WTC11 (cell line): ENCODE results near the gene ANKMY1. TPM values are rescaled to one million over a fixed set of nuclear protein-coding genes. Genes with fewer than 3 reads are reported as not detected.

ENCODE experiments used
- ARID4B ChIP-seq: sonication (generic); formaldehyde crosslinking; IDR thresholded peaks from 2 replicates; pipeline ENCODE4 v1.8.0; 2023; ENCODE audit warnings: missing genetic modification reagents, mild to moderate bottlenecking, borderline replicate concordance
- ATF3 ChIP-seq: sonication (generic); formaldehyde crosslinking; conservative IDR thresholded peaks from 2 replicates; pipeline ENCODE4 v1.8.1; 2022; ENCODE audit warnings: mild to moderate bottlenecking, missing genetic modification reagents
- ATF6 ChIP-seq: sonication (generic); formaldehyde crosslinking; IDR thresholded peaks from 2 replicates; pipeline ENCODE4 v1.8.1; 2023; ENCODE audit warnings: mild to moderate bottlenecking, missing genetic modification reagents
- CTCF ChIP-seq: fragments of 200-600 bp; IDR thresholded peaks from 2 replicates; pipeline ENCODE4 v1.8.0; 2022; ENCODE audit warnings: antibody characterized with exemption
- E2F4 ChIP-seq: sonication (generic); formaldehyde crosslinking; IDR thresholded peaks from 2 replicates; pipeline ENCODE4 v1.8.1; 2022; ENCODE audit warnings: low read depth, mild to moderate bottlenecking, moderate library complexity, missing genetic modification reagents, borderline replicate concordance
- FOXP4 ChIP-seq: sonication (generic); formaldehyde crosslinking; IDR thresholded peaks from 2 replicates; pipeline ENCODE4 v1.8.0; 2022; ENCODE audit warnings: mild to moderate bottlenecking, missing genetic modification reagents
- GRHL2 ChIP-seq: fragments of 250-450 bp; sonication (Bioruptor Pico); IDR thresholded peaks from 2 replicates; pipeline ENCODE4 v1.8.0; 2022; ENCODE audit warnings: mild to moderate bottlenecking, moderate library complexity; ENCODE audit not compliant: insufficient replicate concordance, severe bottlenecking
- IRF1 ChIP-seq: sonication (generic); formaldehyde crosslinking; IDR thresholded peaks from 2 replicates; pipeline ENCODE4 v1.8.0; 2023; ENCODE audit warnings: missing genetic modification reagents
- JUN ChIP-seq: sonication (generic); formaldehyde crosslinking; IDR thresholded peaks from 2 replicates; pipeline ENCODE4 v1.8.0; 2023; ENCODE audit warnings: mild to moderate bottlenecking, missing genetic modification reagents
- NFYB ChIP-seq: sonication (generic); formaldehyde crosslinking; conservative IDR thresholded peaks from 2 replicates; pipeline ENCODE4 v1.8.0; 2022; ENCODE audit warnings: low read depth, missing genetic modification reagents
- PRDM15 ChIP-seq: sonication (generic); formaldehyde crosslinking; IDR thresholded peaks from 2 replicates; pipeline ENCODE4 v1.8.0; 2022; ENCODE audit warnings: missing genetic modification reagents
- RELA ChIP-seq: sonication (generic); formaldehyde crosslinking; IDR thresholded peaks from 2 replicates; pipeline ENCODE4 v1.8.1; 2022; ENCODE audit warnings: missing genetic modification reagents, mild to moderate bottlenecking, borderline replicate concordance
- SMAD4 ChIP-seq: sonication (generic); formaldehyde crosslinking; IDR thresholded peaks from 2 replicates; pipeline ENCODE4 v1.8.0; 2022; ENCODE audit warnings: mild to moderate bottlenecking, missing genetic modification reagents
- TCF7 ChIP-seq: sonication (generic); formaldehyde crosslinking; IDR thresholded peaks from 2 replicates; pipeline ENCODE4 v1.8.0; 2022; ENCODE audit warnings: mild to moderate bottlenecking, low read depth, missing genetic modification reagents, moderate library complexity
- USF1 ChIP-seq: sonication (generic); formaldehyde crosslinking; IDR thresholded peaks from 2 replicates; pipeline ENCODE4 v1.8.0; 2022; ENCODE audit warnings: mild to moderate bottlenecking, missing genetic modification reagents
- ZNF219 ChIP-seq: sonication (generic); formaldehyde crosslinking; IDR thresholded peaks from 2 replicates; pipeline ENCODE4 v1.8.0; 2023; ENCODE audit warnings: missing genetic modification reagents, mild to moderate bottlenecking, borderline replicate concordance
- ZNF512 ChIP-seq: sonication (generic); formaldehyde crosslinking; IDR thresholded peaks from 2 replicates; pipeline ENCODE4 v1.8.1; 2022; ENCODE audit warnings: missing genetic modification reagents, borderline replicate concordance
- total RNA-seq: library from RNA; stranded (reverse); gene quantifications from 3 replicates; pipeline ENCODE4 v1.2.3, GENCODE V29; 2021

ANKMY1 gene
- total RNA-seq, 1 experiment from 2014 or later = 4.6 TPM

GRCh38 chr2:240560480-240561324, 2.9 kb upstream of the ANKMY1 start (continued):
- TF ChIP-seq ARID4B (no peak), ZNF219 (no peak), ATF6 (CRISPR knock-in tag) (no peak), SMAD4 (CRISPR knock-in tag) (no peak), RELA (CRISPR knock-in tag) (no peak), ATF3 (CRISPR knock-in tag) (no peak), E2F4 (CRISPR knock-in tag) (peak; percentile 78; the same call in 1 of the 2 replicates), GRHL2 (no peak), USF1 (CRISPR knock-in tag) (no peak), TCF7 (CRISPR knock-in tag) (peak; percentile 87; the same call in 1 of the 2 replicates), JUN (no peak), CTCF (no peak), FOXP4 (CRISPR knock-in tag) (peak; percentile 94), ZNF512 (CRISPR knock-in tag) (no peak), NFYB (CRISPR knock-in tag) (0 out of 2 replicates have a peak, but pooled peaks have one; percentile 33), PRDM15 (CRISPR knock-in tag) (no peak), IRF1 (CRISPR knock-in tag) (peak; percentile 60; the same call in 1 of the 2 replicates)
